HG03025 (cell line): ENCODE measurements around the gene PLA1A.

ENCODE experiments used
- ATAC-seq: cut with Tn5 transposase; IDR thresholded peaks from one replicate; pipeline ENCODE4 v1.9.1; 2021; ENCODE audit warnings: mild to moderate bottlenecking, moderate library complexity; ENCODE audit not compliant: unreplicated experiment, low FRiP score

Gene PLA1A

GRCh38 chr3:119602676-119603075, 5.0 kb downstream of the PLA1A start:
- ATAC-seq, result no peak

- no peak for ATAC-seq
Measured at GRCh38 chr3:119604878-119605277, 7.2 kb downstream of the PLA1A start.

GRCh38 chr3:119608405-119609000, 10.8 kb downstream of the PLA1A start:
- no peak for ATAC-seq

- ATAC-seq, result no peak
Measured at GRCh38 chr3:119609301-119609700, 11.6 kb downstream of the PLA1A start.

- ATAC-seq, result no peak
Measured at GRCh38 chr3:119611664-119612063, 14.0 kb downstream of the PLA1A start.

GRCh38 chr3:119613201-119613600, 15.5 kb downstream of the PLA1A start:
- no peak for ATAC-seq

GRCh38 chr3:119613872-119614271, 16.2 kb downstream of the PLA1A start:
- no peak for ATAC-seq

GRCh38 chr3:119616056-119616455, 18.4 kb downstream of the PLA1A start:
- no peak for ATAC-seq

GRCh38 chr3:119619094-119619493, 21.4 kb downstream of the PLA1A start:
- no peak for ATAC-seq

- ATAC-seq, result no peak
Measured at GRCh38 chr3:119620899-119621298, 23.2 kb downstream of the PLA1A start.

- no peak for ATAC-seq
Measured at GRCh38 chr3:119624002-119624720, 26.5 kb downstream of the PLA1A start.

GRCh38 chr3:119625451-119626153, 27.9 kb downstream of the PLA1A start:
- ATAC-seq, result no peak

GRCh38 chr3:119626196-119626595, 28.5 kb downstream of the PLA1A start:
- no peak for ATAC-seq

- no peak for ATAC-seq
Measured at GRCh38 chr3:119627461-119627860, 29.8 kb downstream of the PLA1A start.

GRCh38 chr3:119628390-119628789, 30.7 kb downstream of the PLA1A start:
- no peak for ATAC-seq

- no peak for ATAC-seq
Measured at GRCh38 chr3:119628816-119629445, 31.2 kb downstream of the PLA1A start.

GRCh38 chr3:119630128-119630879, 32.6 kb downstream of the PLA1A start:
- ATAC-seq, result no peak

GRCh38 chr3:119630880-119631329, 33.2 kb downstream of the PLA1A start:
- no peak for ATAC-seq

GRCh38 chr3:119631516-119631915, 33.8 kb downstream of the PLA1A start:
- no peak for ATAC-seq

- ATAC-seq, result no peak
Measured at GRCh38 chr3:119632216-119632615, 34.5 kb downstream of the PLA1A start.
